ENCODE measurements around the gene CKAP5.

CKAP5 gene

DNA sequence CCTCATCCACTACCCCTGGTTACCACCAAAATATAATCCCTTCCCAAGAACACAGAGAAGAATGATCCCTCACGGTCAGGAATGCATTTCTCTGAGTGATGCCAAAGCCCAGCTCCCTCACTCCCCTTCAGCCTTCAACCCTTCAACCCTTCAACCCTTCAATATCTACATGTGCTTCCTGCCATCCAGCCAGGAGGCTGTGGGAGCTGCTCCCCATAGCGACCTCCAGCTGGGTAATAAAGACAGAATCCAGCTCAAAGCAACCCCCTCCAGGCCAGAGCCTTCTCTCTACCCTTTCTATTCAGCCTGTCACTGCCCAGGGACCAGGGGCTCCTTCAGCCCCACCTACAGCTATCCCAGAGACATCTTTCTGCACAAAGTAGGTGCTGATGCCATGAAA is 148.4 kb downstream of the CKAP5 start:
- H3K9me2 ChIP-seq (replicated peaks; ENCODE audit: insufficient read depth, low read length): no peaks in the 10 kb centered on the region
- H3K79me2 ChIP-seq (ENCODE audit: insufficient read depth, low read length): peaks cover 37% of the 10 kb centered on the region
- no peak overlapping the region for H3K27ac ChIP-seq (ENCODE audit: low read depth, low read length)
- H3K36me3 ChIP-seq (ENCODE audit: low read length): no peaks in the 10 kb centered on the region
- H3K9ac ChIP-seq (ENCODE audit: low read length): no peak overlapping the region
- H3K9me3 ChIP-seq (ENCODE audit: insufficient read depth, low read length): no peaks in the 10 kb centered on the region
- no peaks in the 10 kb centered on the region for H3F3A ChIP-seq (ENCODE audit: insufficient read depth)
- no peak overlapping the region for H3K4me2 ChIP-seq (ENCODE audit: low read depth, low read length, poor library complexity, severe bottlenecking)
- no peak for TF ChIP-seq EZH2phosphoT487 (conservative IDR thresholded peaks at IDR 0.05; ENCODE audit: low read length)
- TF ChIP-seq, protein P1, sequence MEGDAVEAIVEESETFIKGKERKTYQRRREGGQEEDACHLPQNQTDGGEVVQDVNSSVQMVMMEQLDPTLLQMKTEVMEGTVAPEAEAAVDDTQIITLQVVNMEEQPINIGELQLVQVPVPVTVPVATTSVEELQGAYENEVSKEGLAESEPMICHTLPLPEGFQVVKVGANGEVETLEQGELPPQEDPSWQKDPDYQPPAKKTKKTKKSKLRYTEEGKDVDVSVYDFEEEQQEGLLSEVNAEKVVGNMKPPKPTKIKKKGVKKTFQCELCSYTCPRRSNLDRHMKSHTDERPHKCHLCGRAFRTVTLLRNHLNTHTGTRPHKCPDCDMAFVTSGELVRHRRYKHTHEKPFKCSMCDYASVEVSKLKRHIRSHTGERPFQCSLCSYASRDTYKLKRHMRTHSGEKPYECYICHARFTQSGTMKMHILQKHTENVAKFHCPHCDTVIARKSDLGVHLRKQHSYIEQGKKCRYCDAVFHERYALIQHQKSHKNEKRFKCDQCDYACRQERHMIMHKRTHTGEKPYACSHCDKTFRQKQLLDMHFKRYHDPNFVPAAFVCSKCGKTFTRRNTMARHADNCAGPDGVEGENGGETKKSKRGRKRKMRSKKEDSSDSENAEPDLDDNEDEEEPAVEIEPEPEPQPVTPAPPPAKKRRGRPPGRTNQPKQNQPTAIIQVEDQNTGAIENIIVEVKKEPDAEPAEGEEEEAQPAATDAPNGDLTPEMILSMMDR (IDR thresholded peaks at IDR 0.05; ENCODE audit: insufficient read depth, low read length, poor library complexity, severe bottlenecking): no peak
- H3K27me3 ChIP-seq (ENCODE audit: low read length): no peaks in the 10 kb centered on the region
- no peaks in the 10 kb centered on the region for H4K20me1 ChIP-seq (ENCODE audit: low read depth, low read length)
- no peak overlapping the region for H2AFZ ChIP-seq (ENCODE audit: low read depth, low read length, severe bottlenecking)
- no peak overlapping the region for H3K4me3 ChIP-seq (ENCODE audit: insufficient read depth, low read length, poor library complexity, severe bottlenecking)

DNA sequence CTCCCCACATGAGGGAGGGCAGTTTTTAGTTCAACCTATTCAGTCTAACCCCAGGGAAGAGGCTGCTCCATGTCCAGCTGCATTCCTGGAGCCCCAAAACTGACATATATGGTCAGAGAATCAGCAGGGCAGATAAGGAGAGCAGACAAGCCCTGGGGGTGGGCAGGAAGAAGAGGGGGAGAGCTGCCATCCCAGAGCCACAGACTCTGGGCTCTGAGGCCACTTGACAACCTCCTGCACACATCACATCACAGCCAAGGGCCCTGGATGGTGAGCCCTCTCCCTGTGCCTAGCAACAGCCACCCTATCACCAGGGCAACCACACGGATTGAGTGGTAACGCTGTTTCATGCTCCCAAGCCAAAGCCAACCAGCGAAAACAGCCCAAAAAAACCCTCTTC is 148.8 kb downstream of the CKAP5 start:
- Histone ChIP-seq H3F3A (ENCODE audit: insufficient read depth) (no peaks in the 10 kb centered on the region), H4K20me1 (ENCODE audit: low read depth, low read length) (no peaks in the 10 kb centered on the region), H3K9me3 (ENCODE audit: insufficient read depth, low read length) (no peaks in the 10 kb centered on the region), H3K79me2 (ENCODE audit: insufficient read depth, low read length) (peaks cover 33% of the 10 kb centered on the region), H3K4me3 (ENCODE audit: insufficient read depth, low read length, poor library complexity, severe bottlenecking) (no peak overlapping the region), H3K9ac (ENCODE audit: low read length) (no peak overlapping the region), H3K9me2 (replicated peaks; ENCODE audit: insufficient read depth, low read length) (no peaks in the 10 kb centered on the region), H3K4me2 (ENCODE audit: low read depth, low read length, poor library complexity, severe bottlenecking) (no peak overlapping the region), H2AFZ (ENCODE audit: low read depth, low read length, severe bottlenecking) (no peak overlapping the region), H3K27ac (ENCODE audit: low read depth, low read length) (no peak overlapping the region), H3K36me3 (ENCODE audit: low read length) (no peaks in the 10 kb centered on the region), H3K27me3 (ENCODE audit: low read length) (no peaks in the 10 kb centered on the region)
- no peak for TF ChIP-seq EZH2phosphoT487 (conservative IDR thresholded peaks at IDR 0.05; ENCODE audit: low read length)
- TF ChIP-seq, protein P1 (IDR thresholded peaks at IDR 0.05; ENCODE audit: insufficient read depth, low read length, poor library complexity, severe bottlenecking): no peak

DNA sequence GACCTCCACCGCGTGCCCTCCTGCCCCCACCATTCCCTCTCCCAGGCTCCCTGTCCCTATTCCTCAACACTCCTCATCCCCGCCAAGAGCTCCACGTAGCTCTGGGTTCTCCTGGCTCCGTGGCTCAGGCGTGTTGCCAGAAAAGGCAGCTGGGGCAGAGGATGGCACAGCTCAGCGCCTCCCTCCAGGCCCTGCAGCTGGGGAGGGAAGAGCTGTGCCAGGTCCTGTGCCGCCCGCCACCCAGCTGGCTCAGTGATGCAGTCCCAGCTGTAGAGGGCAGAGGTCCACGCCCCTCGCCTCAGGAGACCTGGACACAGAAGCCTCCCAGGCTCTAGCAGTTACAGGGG is 149.9 kb downstream of the CKAP5 start:
- Histone ChIP-seq H4K20me1 (ENCODE audit: low read depth, low read length) (no peaks in the 10 kb centered on the region), H3K4me3 (ENCODE audit: insufficient read depth, low read length, poor library complexity, severe bottlenecking) (no peak overlapping the region), H3K27me3 (ENCODE audit: low read length) (no peaks in the 10 kb centered on the region), H3K27ac (ENCODE audit: low read depth, low read length) (no peak overlapping the region), H3K9me2 (replicated peaks; ENCODE audit: insufficient read depth, low read length) (no peaks in the 10 kb centered on the region), H3K9me3 (ENCODE audit: insufficient read depth, low read length) (no peaks in the 10 kb centered on the region), H3K4me2 (ENCODE audit: low read depth, low read length, poor library complexity, severe bottlenecking) (no peak overlapping the region), H3F3A (ENCODE audit: insufficient read depth) (no peaks in the 10 kb centered on the region), H3K9ac (ENCODE audit: low read length) (no peak overlapping the region), H3K36me3 (ENCODE audit: low read length) (no peaks in the 10 kb centered on the region), H3K79me2 (ENCODE audit: insufficient read depth, low read length) (peaks cover 22% of the 10 kb centered on the region), H2AFZ (ENCODE audit: low read depth, low read length, severe bottlenecking) (no peak overlapping the region)
- TF ChIP-seq, protein P1 (IDR thresholded peaks at IDR 0.05; ENCODE audit: insufficient read depth, low read length, poor library complexity, severe bottlenecking): no peak
- no peak for TF ChIP-seq EZH2phosphoT487 (conservative IDR thresholded peaks at IDR 0.05; ENCODE audit: low read length)

All from SU-DHL-6 (cell line).